ENCODE data around the gene DHRS3.
"Not testable (repeated sequence)": the region's sequence is repeated elsewhere in the genome, so short reads cannot be mapped to it uniquely, and the experiment has no call there.

The DHRS3 gene

GRCh38 chr1:12617901-12618660 is at the start of gene DHRS3:
TSS of gene DHRS3 (minus strand) at chr1:12618210. CDS start at chr1:12617348, 862 bp downstream.
- peak; percentile 81 for DNase-seq

GRCh38 chr1:12666141-12666735 is 48.2 kb upstream of the DHRS3 start:
- no peak for DNase-seq

GRCh38 chr1:12665511-12665910 is 47.5 kb upstream of the DHRS3 start:
- no peak for DNase-seq

GRCh38 chr1:12662556-12662955 is 44.5 kb upstream of the DHRS3 start:
- DNase-seq, result no peak

- DNase-seq, result no peak
Measured at GRCh38 chr1:12661606-12662219, 43.7 kb upstream of the DHRS3 start.

- peak; percentile 83 for DNase-seq
Measured at GRCh38 chr1:12658531-12659453, 40.8 kb upstream of the DHRS3 start.

GRCh38 chr1:12657885-12658512 is 40.0 kb upstream of the DHRS3 start:
- not testable (repeated sequence) for DNase-seq

- no peak for DNase-seq
Measured at GRCh38 chr1:12657060-12657884, 39.3 kb upstream of the DHRS3 start.

GRCh38 chr1:12656575-12656974 is 38.6 kb upstream of the DHRS3 start:
- no peak for DNase-seq

GRCh38 chr1:12654657-12655056 is 36.6 kb upstream of the DHRS3 start:
- no peak for DNase-seq

GRCh38 chr1:12654004-12654567 is 36.1 kb upstream of the DHRS3 start:
- DNase-seq, result no peak

GRCh38 chr1:12649971-12650421 is 32.0 kb upstream of the DHRS3 start:
- DNase-seq, result no peak

- no peak for DNase-seq
Measured at GRCh38 chr1:12648741-12649140, 30.7 kb upstream of the DHRS3 start.

- DNase-seq, result not testable (repeated sequence)
Measured at GRCh38 chr1:12645401-12645800, 27.4 kb upstream of the DHRS3 start.

GRCh38 chr1:12644829-12645228 is 26.8 kb upstream of the DHRS3 start:
- no peak for DNase-seq

- no peak for DNase-seq
Measured at GRCh38 chr1:12644237-12644636, 26.2 kb upstream of the DHRS3 start.

- DNase-seq, result no peak
Measured at GRCh38 chr1:12643785-12644184, 25.8 kb upstream of the DHRS3 start, which contains the start of gene AADACL4. TSS of gene AADACL4 (plus strand) at chr1:12644085. CDS start at chr1:12644547, 462 bp downstream.

- DNase-seq, result no peak
Measured at GRCh38 chr1:12643079-12643478, 25.1 kb upstream of the DHRS3 start.

- DNase-seq, result no peak
Measured at GRCh38 chr1:12640958-12641272, 22.9 kb upstream of the DHRS3 start.

GRCh38 chr1:12640237-12640957 is 22.4 kb upstream of the DHRS3 start:
- no peak for DNase-seq

- no peak for DNase-seq
Measured at GRCh38 chr1:12637693-12638092, 19.7 kb upstream of the DHRS3 start.

Measured in stimulated activated CD8-positive, alpha-beta memory T cell treated with anti-CD3 and anti-CD28 coated beads, Interleukin-4, amount 100 ng/mL, for 48 hours (primary cell).